NCI-H774 (cell line): ENCODE measurements around the gene OTOF.

Source experiments
- DNase-seq: peaks from one replicate; lab custom pipeline; 2025; lab: John Stamatoyannopoulos, UW

OTOF gene

DNA sequence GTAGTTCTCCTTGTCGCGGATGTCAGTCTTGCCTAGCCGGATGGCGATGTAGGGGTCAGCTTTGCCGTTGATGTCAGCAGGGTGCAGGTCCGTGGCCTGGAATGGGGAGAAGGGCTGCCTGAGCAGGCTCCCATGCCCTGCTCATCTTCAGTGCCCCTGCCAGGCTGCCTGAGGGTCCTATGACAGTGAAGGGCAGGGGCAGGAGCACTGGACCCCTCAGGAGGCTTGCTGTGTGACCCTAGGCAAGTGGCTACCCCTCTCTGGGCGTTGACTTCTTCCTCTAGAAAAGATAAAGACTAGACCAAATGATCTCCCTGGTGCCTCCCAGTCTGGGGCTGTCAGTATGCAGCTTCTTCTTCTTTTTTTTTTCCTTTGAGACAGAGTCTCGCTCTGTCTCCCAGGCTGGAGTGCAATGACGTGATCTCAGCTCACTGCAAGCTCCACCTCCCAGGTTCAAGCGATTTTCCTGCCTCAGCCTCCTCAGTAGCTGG is 11.9 kb downstream of the OTOF start:
- no peak for DNase-seq

GRCh38 chr2:26465266-26465925 is 12.5 kb downstream of the OTOF start:
- no peak for DNase-seq

- no peak for DNase-seq
Measured at GRCh38 chr2:26464390-26465265, 13.3 kb downstream of the OTOF start.

DNA sequence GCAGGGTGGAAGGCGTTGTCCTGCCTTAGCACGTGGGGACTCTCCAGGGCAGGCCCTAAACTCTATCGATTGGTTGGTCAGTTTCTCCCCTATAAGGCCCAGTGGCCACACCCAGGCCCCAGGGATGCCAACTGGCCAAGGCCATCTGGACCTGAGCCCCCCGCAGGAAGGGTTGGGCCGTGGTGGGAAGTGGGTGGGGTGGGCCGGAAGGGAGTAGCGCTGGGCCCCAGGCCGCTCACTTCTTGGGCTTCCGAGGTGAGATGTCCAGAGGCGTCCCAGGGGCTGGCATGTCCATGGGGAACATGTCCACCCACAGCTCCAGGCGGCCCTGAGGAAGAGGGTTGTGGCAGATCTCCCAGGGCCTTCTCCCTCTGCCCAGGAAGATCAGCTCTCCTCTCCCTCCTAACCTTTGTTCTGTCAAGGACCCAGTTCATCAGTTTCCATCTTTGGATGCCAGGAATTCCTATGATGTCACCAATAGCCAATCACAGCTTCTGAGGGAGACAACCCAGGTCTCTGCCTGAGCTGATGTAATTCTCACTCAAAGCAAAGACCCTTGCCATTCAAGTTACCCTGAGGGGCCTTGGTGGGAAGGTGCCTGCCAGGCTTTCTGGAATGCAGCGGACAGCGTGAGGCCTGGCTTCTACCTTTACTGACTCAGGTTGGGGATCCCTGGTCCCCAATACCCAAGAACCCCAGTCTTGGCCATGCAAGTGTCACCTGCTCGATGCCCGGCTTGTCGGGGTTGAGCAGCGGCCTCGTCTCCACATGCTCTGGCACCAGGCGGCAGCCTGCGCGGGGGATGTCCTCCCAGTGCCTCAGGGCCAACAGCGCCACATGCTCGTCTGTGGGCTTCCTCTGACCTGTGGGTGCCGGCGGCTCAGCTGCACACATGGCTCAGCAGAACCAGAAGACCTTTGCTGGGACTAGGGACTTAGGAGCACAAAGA is 14.4 kb downstream of the OTOF start:
- DNase-seq: no peak

- peak; percentile 39 for DNase-seq
Measured at GRCh38 chr2:26462511-26463243, 15.2 kb downstream of the OTOF start.

DNA sequence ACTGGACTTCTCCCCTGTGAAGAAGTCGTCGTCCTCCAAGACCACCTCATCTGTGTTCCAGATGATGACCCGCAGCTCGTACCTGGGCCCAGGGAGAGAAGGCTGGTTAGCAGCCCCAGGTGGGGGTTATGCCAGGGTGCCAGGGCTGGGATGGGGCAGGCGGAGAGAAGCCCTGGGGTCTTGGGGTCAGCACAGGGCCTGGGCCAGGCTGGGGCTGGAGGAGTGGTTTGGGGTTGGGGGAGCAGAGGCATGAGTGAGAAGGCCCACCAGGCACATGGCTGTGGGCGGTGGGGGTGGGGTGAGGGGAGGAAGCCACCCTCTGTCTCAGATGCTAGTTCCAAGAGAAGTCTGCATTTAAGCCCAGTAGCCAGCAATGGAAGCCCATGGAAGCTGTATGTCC is 15.8 kb downstream of the OTOF start:
- DNase-seq: no peak

- DNase-seq: no peak
Measured at GRCh38 chr2:26461601-26462023, 16.3 kb downstream of the OTOF start.

DNA sequence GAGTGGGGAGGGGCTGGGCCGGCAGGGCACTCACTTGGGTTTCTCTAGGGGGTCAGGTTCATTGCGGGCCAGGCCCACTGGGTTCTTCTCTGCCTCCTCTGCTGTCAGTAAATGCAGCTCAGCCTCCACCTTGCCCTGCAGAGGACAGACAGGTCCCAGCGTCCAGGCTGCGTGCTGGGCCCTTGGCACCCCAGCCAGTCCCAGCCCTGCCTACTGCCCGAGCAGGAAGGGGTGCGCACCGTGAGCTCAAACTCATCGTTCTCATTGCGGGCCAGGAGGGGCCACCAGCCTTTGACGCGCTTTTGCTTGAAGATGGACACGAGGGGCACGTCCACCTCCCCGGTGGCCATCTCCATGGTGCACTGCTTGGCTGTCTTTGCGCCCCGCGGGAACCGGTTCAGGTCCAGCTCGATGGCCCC is 17.3 kb downstream of the OTOF start:
- no peak for DNase-seq

- DNase-seq: no peak
Measured at GRCh38 chr2:26459991-26460612, 17.8 kb downstream of the OTOF start.

- no peak for DNase-seq
Measured at GRCh38 chr2:26458365-26459042, 19.4 kb downstream of the OTOF start.

- no peak for DNase-seq
Measured at GRCh38 chr2:26457695-26458364, 20.1 kb downstream of the OTOF start.

DNA sequence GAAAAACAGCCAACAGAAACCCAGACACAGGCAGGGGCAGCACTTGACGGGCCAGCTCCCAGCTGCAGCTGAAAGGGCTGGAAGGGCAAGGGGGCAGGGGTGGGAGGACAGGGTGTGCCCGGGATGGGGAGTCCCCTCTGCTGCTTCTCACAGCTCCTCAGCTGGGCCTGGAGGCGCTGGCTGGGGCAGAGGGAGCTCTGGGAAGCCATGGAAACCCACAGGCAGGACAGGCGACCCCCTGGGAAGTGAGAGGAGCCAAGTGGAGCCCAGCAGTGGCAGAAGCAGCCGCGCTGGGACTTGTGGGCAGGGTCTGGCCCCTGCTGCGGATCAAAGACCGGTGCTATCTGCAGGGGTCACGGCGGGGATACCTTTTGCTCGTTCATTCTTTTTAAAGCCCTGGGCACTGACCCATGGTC is 20.7 kb downstream of the OTOF start:
- no peak for DNase-seq

DNA sequence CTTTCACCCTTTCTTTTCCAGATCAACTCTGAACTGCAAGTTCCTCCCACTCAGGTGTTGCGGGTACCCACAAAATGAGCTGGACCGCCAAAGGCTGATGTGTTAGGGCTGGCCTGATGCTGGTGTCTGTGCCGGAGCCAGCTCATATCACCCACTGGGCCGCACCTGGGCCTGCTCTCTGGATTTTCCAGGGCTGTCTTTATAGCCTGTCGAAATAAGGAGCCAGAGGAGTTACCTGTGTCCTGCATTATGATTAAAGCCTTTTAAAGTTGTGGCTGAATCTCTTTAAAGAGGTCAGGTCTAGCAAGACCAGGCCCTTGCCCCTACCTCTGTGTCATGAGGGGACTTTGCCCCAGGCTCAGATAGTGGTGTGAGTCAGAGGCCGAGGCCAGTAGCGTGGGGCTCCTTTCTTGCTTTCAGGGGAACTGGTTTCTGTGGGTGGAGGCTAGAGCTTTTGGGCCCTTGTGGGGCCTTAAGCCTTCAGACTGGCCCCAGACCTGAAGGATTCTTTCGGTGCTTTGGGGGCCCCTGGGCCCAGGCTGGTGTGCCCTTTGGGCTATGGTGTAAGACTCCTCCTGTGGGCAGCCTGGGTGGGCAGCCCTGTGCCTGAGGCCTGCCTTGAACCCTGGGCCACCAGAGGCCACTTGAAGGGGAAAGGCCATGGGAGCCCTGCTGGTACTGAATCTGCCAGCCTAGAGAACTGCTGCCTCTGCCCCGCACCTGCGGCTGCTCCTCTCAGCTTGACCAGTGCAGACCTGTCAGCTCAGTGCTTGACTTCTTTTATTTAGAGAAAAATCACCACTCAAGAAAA is 21.3 kb downstream of the OTOF start:
- no peak for DNase-seq

GRCh38 chr2:26455670-26456439 is 22.1 kb downstream of the OTOF start:
- DNase-seq: no peak

DNA sequence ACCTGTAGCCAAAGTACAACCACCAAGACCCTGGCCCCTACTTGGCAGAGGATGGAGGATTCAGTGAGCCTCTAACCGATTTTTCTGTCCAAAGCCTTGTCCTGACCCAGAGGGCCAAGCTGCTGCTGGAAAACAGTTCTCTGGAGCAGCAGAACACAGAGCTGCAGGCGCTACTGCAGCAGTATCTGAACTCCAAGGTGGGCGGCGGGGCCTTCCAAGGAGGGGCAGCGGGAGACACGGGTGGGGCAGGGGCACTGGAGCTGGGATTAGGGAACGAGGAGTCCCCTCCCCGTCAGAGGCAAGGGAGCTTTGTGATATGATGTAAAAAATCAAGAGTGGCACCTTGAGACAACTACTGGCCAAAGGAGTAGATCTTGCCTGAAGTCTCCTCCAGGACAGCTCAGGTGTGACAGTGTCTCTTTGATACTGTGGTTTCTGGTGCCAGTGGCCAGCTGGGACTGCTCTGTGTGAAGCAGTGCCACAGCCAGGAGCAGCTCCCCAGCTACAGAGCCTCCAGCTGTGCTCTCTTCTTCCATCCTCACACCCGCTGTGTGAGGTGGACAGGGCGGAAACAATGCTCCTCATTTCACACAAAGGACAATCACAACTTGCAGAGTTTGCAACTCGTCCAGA is 22.8 kb downstream of the OTOF start:
- DNase-seq: no peak

DNA sequence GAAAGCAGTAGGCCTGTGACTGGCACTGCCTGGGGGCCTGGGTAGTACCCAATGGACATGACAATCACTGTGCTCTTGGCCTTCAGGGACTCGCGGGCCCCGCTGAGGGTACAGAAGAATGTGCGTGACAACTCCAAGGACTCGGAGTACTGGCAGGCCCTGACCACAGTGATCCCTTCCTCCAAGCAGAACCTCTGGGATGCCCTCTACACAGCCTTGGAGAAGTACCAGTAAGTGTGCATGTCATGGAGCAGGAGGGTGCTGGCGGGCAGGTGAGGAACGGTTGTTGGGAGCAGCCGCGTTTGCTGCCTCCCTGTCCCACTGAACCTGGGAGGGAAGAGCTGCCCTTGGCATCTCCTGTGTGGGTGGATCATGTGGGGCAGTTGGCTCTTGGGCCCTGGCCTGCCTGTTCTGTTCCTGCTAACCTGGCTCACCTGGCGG is 23.3 kb downstream of the OTOF start:
- no peak for DNase-seq
